Fibroblast of skin of left quadriceps (primary cell): ENCODE results near the gene FGD4.

Experiments used
- DNase-seq, 2 experiments: peaks; one replicate each; pipeline ENCODE4 v3.0.0-alpha.2; 2013; ENCODE audit warnings: low read depth in 2 of 2

Gene FGD4

GRCh38 chr12:32606443-32606842, 207.1 kb downstream of the FGD4 start:
- DNase-seq, result no peak

DNA sequence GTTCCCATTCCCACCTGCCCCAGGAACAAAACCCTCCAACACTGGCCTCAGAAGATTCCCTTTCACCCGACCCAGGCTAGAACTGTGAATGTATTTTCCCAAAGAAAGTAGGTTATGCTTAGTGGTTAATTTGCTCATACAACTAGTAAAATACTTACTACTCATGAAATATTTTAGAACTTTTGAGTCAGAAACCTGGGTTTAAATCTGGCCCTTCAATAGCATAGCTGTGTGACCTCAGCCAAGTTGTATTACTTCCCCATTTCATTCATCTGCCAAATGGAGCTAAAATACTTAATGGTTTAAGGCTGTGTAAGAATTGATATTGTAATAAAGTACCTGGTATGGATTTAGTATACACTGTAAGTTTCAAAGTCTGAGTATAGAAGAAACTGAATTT, 210.6 kb downstream of the FGD4 start:
- DNase-seq, result no peak

GRCh38 chr12:32611986-32612385, 212.6 kb downstream of the FGD4 start:
- no peak for DNase-seq

DNA sequence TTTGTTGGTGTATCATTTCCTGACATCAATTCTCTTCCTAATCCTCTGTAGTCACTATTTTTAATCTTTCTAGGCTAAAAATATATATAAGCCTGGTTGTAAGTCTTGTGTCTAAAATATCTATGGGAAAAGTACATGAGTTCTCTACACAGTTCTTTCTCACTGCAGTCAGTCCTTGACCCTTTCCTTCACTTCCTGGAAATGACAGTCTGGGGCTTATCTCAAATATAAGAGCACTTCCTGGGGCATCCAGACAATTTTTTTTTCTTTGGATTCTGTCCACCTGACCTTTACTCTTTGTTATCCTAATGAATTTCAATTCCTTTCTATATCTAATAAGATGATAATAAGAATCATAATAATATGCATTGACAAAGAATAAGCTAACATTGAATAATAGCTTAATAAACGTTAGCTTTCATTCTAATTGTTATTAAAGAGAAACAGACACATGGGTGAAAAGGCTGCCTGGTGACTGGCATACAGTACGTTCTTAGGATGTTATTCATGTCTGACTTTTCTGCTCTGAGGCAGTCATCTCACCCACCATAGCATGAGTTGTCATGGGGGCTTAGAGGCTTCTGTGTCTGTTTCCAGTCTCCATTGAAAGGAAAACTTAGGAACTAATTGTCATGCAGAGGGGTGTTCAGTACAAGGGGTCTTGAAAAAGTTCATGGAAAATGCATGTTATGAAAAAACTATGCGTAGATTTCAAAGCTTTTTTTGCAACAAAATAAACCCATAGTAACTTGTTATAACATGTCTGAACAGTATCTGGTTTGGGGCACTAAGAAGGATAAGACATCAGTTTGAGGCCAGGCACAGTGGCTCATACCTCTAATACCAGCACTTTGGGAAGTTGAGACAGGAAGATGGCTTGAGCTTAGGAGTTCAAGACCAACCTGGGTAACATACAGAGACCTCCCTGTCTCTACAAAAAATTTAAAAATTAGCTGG, 213.6 kb downstream of the FGD4 start:
- DNase-seq, result no peak

- no peak for DNase-seq
Measured at GRCh38 chr12:32615441-32615840, 216.1 kb downstream of the FGD4 start.

DNA sequence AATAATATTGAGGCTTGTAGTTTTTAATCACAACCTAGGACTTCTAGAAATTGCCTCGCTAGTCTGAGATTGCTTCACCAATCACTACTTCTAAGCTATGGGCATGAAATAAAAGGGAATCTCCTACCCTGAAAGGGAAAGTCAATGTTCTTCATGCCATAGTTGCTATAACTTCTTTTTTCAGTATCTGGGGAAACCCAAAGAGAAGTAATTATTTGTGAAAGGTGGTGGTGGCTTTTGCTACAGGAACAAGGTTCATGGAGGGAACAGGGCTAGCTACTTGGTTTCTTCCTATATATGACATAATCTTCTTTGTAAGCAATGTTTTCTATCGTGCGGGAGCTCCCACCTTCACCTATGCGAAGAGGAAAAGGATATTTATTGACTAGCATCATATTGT, 218.2 kb downstream of the FGD4 start:
- no peak for DNase-seq

DNA sequence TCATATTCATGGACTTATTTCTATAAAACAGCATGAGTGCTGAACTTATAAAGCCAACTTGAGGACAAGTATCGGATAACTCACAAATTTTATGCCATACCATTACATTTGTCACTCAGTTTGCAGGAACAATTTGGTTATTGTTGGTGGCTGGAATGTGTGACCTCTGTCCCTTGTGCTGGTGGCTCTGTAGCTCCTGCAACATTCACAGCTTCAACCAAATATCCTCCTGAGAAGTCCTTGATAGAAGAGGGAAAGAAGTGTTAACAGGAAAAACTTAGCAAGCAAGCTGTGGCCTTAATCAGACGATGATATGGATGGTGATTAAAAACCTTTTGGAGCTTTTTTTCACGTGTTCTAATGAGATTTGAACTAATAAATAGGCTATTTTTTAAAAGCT, 218.8 kb downstream of the FGD4 start:
- no peak for DNase-seq

GRCh38 chr12:32627976-32628375, 228.6 kb downstream of the FGD4 start:
- DNase-seq, result no peak

GRCh38 chr12:32641287-32641901, 242.0 kb downstream of the FGD4 start:
- no peak for DNase-seq

DNA sequence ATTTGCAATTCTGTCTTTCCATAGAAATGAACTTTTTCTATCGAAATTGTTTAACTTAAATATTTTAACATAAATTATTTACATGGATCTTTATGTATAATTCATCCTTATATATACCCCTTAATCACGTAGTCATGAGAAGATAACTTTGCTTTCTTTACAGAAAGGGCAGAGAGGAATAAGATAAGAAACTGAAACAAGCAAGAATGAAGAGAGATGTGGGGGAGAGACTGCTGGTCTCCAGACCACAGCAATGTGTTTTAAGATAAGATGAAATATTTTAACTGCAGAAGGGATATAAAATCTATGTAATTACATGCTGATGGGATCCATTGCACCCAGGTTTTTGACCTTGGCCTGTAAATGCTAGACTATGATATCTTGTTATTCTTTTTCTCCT, 245.1 kb downstream of the FGD4 start:
- no peak for DNase-seq

DNA sequence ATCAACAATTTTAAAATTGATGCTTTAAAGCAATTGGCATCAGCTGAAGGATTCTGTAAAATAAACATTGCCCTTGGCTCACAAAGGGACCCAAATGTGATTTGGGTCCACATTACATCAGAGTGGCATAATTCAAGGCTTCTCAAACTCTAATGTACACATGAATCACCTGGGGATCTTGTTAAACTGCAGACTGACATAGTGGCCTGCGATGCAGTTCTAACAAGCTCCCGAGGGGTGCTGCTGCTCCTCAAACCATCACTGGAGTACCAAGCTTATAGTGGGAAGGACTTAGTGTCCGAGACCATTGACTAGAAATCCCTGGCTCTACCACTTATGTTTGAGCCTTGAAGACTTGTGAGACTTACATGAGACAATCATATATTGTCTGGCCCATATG, 247.9 kb downstream of the FGD4 start:
- no peak for DNase-seq

GRCh38 chr12:32650508-32650907, 251.2 kb downstream of the FGD4 start:
- no peak for DNase-seq

GRCh38 chr12:32651151-32651955, 252.0 kb downstream of the FGD4 start:
- no peak for DNase-seq

DNA sequence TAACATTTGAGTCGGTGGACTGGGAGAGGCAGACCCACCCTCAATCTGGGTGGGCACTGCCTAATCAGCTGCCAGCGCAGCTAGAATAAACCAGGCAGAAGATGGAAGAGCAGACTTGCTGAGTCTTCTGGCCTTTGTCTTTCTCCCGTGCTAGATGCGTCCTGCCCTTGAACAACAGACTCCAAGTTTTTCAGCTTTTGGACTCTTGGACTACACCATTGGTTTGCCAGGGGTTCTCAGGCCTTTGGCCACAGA, 252.5 kb downstream of the FGD4 start:
- DNase-seq, result no peak

GRCh38 chr12:32659908-32660440, 260.6 kb downstream of the FGD4 start:
- no peak for DNase-seq

DNA sequence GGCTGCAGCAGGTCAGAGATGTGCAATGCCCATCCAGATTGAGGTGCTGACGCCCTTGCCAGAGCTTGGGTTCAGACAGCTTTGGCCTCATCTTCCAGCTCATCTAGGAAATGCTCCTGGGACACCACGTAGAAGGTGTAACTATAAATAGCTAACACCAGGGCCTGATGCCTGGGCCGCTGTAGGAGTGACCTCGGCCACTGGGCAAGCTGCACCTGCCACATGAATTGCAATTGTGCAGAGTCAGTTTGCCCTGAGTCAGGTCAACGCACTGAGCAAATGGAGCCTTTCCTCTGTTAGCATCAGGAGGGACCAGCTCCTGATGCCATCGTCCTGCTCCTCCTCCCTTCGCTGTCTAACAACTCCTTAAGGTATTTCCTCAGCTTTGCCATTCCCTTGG, 262.3 kb downstream of the FGD4 start:
- DNase-seq, result no peak

GRCh38 chr12:32662665-32663064, 263.3 kb downstream of the FGD4 start:
- no peak for DNase-seq

DNA sequence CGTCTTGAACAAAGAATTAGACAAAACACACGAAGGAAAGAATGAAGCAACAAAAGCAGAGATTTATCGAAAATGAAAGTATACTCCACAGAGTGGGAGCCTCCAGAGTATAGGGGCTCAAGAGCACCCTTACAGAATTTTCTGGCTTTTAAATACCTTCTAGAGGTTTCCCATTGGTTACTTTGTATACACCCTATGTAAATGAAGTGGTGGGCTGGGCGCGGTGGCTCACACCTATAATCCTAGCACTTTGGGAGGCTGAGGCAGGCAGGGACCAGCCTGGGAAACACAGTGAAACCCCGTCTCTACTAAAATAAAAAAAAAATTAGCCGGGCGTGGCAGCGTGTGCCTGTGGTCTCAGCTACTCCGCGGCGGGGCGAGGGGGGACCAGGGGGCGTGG, 266.7 kb downstream of the FGD4 start:
- DNase-seq, result no peak

- DNase-seq, result no peak
Measured at GRCh38 chr12:32669584-32669983, 270.2 kb downstream of the FGD4 start.

GRCh38 chr12:32671930-32672780, 272.8 kb downstream of the FGD4 start:
- DNase-seq, result peak; percentile 82 to 84

- DNase-seq, result peak; percentile 92
Measured at GRCh38 chr12:32679091-32679919, 279.9 kb downstream of the FGD4 start, which contains the start of gene DNM1L. Gene DNM1L, plus strand, starts transcription at chr12:32679301. Its CDS starts 63 bp downstream, at chr12:32679364.
